Endothelial cell of umbilical vein (primary cell): ENCODE measurements around the gene ANXA5.

Experiments used
- EZH2 ChIP-seq: IDR thresholded peaks from 2 replicates; pipeline ENCODE4 v1.6.1; 2012; ENCODE audit warnings: borderline replicate concordance, low read depth, mild to moderate bottlenecking, moderate library complexity, low read length, inconsistent platforms; ENCODE audit not compliant: severe bottlenecking
- GATA2 ChIP-seq: IDR thresholded peaks from 2 replicates; pipeline ENCODE4 v1.7.0; 2011; ENCODE audit warnings: low read depth, mild to moderate bottlenecking, moderate library complexity, mixed read lengths, low read length; ENCODE audit not compliant: insufficient read length, insufficient read depth
- MAX ChIP-seq: IDR thresholded peaks from 2 replicates; pipeline ENCODE4 v1.6.1; 2011; ENCODE audit not compliant: insufficient read depth, insufficient read length
- POLR2A ChIP-seq: IDR thresholded peaks from 2 replicates; pipeline ENCODE4 v1.6.1; 2012; ENCODE audit warnings: low read depth, mild to moderate bottlenecking, control low read depth, low read length

DNA sequence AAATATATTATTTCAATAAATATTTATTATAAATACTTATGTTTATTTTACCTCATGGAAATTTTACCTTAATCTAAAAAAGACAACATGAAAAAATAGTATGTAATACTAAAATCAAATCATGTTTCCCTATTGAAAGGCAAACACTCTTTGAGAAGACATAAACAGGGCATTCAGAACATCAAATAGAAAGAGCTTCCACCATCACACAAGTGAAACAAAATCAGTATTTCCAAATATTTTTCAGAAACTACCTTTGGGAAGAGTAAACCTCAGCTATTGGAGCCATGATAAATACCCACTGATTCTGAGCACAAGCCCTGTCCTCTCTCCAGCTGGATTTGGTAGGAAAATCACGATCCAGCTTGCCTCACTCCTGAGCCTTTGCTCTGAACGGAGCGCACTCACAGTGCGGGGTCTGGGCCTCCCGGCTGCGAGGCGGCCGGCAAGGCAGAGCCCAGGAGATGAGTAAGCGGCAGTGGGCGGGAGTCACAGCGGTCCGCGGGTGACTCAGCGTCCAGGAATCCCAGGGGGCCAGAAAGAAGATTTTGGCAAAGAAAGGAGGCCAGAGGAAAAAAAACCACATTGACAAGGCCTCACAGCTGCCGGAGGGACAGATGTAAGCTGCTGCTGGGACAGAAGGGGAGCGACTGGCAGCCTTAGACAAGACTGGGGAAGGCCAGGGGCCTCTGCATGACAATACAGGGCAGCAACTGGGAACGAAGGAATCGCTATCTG lies 14.7 kb upstream of the ANXA5 start:
- TF ChIP-seq MAX (no peak), GATA2 (peak; percentile 15), POLR2A (peak; percentile 87), EZH2 (no peak)
